Measurements from ENCODE around the gene DALRD3.
A peak's percentile ranks its signal among the peaks of the same experiment; 100 is the strongest.

Gene DALRD3

DNA sequence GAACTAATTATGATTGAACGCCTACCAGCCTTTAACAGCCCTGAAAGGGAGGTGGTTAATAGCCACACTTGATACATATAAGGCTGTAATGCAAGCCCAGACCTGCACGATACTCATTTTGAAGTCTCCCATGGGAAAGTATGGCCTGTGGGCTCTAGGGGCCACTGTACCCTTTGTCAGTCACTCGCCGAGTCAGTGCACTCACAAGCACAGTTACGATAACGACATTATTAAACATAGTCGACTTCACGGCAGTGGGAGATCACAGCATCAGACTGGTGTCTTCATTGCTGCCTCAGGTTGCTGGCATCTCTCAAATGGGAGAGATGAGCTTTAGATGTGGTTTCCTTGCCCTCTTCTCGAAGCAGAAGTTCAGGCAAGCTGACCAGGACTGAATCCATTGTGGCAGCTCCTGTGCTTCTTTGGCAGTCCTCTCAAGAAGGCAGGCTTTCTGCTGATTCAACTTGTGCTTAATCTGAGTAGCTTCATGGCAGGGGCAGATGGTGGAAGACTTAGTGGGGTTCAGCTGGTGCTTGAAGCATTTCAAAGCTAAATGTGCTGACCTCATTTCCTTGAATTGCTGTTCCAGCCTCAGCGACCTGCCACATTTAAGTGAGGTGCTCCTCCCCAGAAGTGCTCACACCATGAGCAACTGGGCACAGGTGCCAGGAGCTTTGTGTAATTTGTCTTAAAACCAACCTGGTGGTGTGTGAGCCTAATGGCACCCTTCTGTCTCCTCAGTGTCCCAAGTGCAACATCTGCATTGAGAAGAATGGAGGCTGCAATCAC lies 44.1 kb downstream of the DALRD3 start:
- no peak for DNase-seq

DNA sequence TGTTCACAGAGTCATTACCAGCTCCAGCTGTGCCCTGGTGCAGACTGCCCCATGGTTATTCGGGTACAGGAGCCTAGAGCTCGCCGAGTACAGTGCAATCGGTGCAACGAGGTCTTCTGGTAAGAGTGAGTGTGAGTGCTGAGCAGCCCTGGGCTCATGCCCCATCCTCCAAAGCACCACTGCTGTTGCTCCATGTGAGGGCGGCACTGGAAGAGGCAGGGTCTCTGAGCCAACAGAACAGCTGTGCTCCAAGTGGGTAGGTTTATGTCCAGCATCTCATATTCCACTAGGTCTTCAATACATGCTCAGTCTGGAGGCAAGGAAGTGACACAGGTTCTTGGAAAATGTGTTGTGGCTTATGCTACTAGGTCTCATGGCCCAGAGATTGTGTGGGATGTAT lies 47.8 kb downstream of the DALRD3 start:
- no peak for DNase-seq

DNA sequence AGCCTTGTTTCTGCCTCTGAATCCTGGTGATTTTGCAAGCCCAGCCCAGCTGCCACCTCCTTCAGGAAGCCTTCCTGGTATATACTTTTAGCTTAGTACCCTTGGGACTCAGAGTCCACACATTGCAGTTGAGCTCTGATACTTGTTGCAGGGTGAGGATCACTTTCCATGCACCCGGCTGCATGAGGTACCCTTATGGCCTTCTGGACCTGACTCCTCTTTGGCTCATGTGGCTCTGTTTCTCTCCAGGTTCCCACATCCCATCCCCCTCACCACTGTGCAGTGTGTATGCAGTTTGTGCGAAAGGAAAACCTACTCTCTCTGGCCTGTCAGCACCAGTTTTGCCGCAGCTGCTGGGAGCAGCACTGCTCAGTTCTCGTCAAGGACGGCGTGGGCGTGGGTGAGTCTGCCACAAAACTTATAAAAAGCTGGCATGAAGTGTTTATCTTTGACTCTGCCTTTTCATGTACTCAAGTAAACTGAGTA lies 51.5 kb downstream of the DALRD3 start:
- peak; percentile 15 for DNase-seq

DNA sequence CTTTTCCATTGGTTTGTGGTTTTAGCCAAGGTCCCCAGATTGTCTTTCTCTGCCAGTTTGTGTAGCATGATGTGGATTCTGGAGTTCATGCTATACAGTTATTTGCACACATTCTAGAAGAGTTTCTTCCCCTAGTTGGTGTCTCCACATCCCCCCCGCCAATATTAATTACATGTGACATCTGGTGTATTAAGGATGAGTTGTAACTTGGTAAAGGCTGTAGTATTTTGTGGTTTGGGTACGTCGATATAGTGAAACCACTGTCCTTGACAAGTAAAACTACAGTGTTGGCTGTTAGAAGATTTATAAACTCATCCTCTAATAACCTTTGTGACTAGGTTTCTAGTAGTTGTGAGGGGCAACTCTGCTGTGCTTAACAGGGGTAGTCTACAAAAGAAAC lies 52.0 kb downstream of the DALRD3 start:
- no peak for DNase-seq
